Caco-2 (cell line): ENCODE results near the gene LDLRAD4. TPM values are rescaled to one million over a fixed set of nuclear protein-coding genes. Genes with fewer than 3 reads are reported as not detected.

Experiments
- BruUV-seq: library from RNA; stranded (reverse); fragments of 400-500 nt; replicated peaks from 2 replicates; lab custom pipeline; 2021; lab: Mats Ljungman, UMichigan
- CTCF ChIA-PET: fragments of 300-600 bp; sonication (Branson Sonifier 250); formaldehyde crosslinking; loops from one replicate; lab custom pipeline; 2022; ENCODE audit warnings: antibody characterized with exemption; lab: Charles Lee
- POLR2A ChIA-PET: fragments of 300-600 bp; sonication (Branson Sonifier 250); formaldehyde crosslinking; loops from one replicate; lab custom pipeline; 2022; ENCODE audit warnings: antibody characterized with exemption; lab: Charles Lee
- DNase-seq, 2 experiments: peaks; one replicate each; pipeline versions ENCODE4 v3.0.0 to v3.0.0-alpha.2; 2020 to 2022
- H3K27me3 ChIP-seq: replicated peaks from 2 replicates; pipeline ENCODE4 v1.6.0; 2011; ENCODE audit warnings: low read length; ENCODE audit not compliant: control insufficient read depth, insufficient read depth
- H3K36me3 ChIP-seq: 2 replicates; pipeline ENCODE4 v1.5.1; 2011; ENCODE audit warnings: low read length; ENCODE audit not compliant: control insufficient read depth, insufficient read depth
- H3K4me1 ChIP-seq: fragments of 250-450 bp; sonication (Bioruptor Pico); 2 replicates; pipeline ENCODE4 v1.5.1; 2020; ENCODE audit warnings: mild to moderate bottlenecking
- H3K4me3 ChIP-seq: 2 replicates; pipeline ENCODE4 v1.5.1; 2011; ENCODE audit warnings: low read depth, mild to moderate bottlenecking, control low read depth, low read length
- H3K9me3 ChIP-seq: fragments of 250-450 bp; sonication (Bioruptor Pico); 2 replicates; pipeline ENCODE4 v1.5.1; 2020; ENCODE audit warnings: mild to moderate bottlenecking, moderate library complexity
- H3K27ac Mint-ChIP-seq: one replicate; pipeline ENCODE4 v1.8.0; 2022; ENCODE audit warnings: mixed read lengths; ENCODE audit not compliant: unreplicated experiment
- H3K27me3 Mint-ChIP-seq: one replicate; pipeline ENCODE4 v1.8.0; 2022; ENCODE audit warnings: mixed read lengths; ENCODE audit not compliant: insufficient read depth, unreplicated experiment
- H3K36me3 Mint-ChIP-seq: one replicate; pipeline ENCODE4 v1.8.0; 2022; ENCODE audit warnings: mild to moderate bottlenecking, mixed read lengths; ENCODE audit not compliant: insufficient read depth, unreplicated experiment
- H3K4me1 Mint-ChIP-seq: one replicate; pipeline ENCODE4 v1.8.0; 2022; ENCODE audit warnings: low read depth, mixed read lengths; ENCODE audit not compliant: unreplicated experiment
- H3K4me3 Mint-ChIP-seq: one replicate; pipeline ENCODE4 v1.8.0; 2022; ENCODE audit warnings: mild to moderate bottlenecking, moderate library complexity, mixed read lengths; ENCODE audit not compliant: unreplicated experiment
- H3K9me3 Mint-ChIP-seq: one replicate; pipeline ENCODE4 v1.8.0; 2022; ENCODE audit warnings: mixed read lengths; ENCODE audit not compliant: unreplicated experiment
- intact Hi-C: fragments of 100-400 bp; cut with micrococcal nuclease; formaldehyde crosslinking; loops from one replicate; pipeline ENCODE4 v1.10.0; 2022; ENCODE audit not compliant: unreplicated experiment
- total RNA-seq: library from RNA; stranded (reverse); gene quantifications from 2 replicates; pipeline ENCODE4 v1.2.3, GENCODE V29; 2022
- TF ChIP-seq, protein P1 (sequence below), 2 experiments: fragments of 200-600 bp in 1 of 2; IDR thresholded peaks; 1 replicate in 1 of 2; 2 replicates in 1 of 2; pipeline versions ENCODE4 v1.5.1 to v1.8.0; 2011 to 2022; ENCODE audit warnings: antibody characterized with exemption in 1 of 2, control low read depth in 1 of 2, inconsistent platforms in 1 of 2, low read depth in 1 of 2, low read length in 1 of 2, mild to moderate bottlenecking in 1 of 2, moderate library complexity in 1 of 2; ENCODE audit not compliant: insufficient read depth in 1 of 2, severe bottlenecking in 1 of 2, unreplicated experiment in 1 of 2

The LDLRAD4 gene
- total RNA-seq, 1 experiment from 2014 or later = 1.2 TPM

DNA sequence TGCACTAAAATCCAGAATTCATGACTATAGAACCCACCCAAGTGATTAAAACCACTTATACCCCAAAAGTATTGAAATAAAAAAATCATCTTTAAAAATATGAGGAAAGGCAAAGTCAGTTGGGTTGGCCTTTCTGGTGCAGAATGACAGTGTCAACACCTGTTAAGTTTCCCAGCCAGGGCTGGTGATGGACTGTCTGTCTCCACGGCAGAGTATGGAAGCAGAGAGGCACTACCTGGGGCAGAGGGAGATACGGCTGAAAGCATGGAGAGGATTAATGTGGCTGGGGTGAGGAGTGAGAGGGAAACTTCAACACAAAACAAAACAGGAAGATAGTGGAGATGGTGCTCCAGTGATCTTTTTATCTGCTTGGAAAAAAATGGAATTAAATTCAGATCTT is 292.0 kb downstream of the LDLRAD4 start:
- intact Hi-C loops = no loop called here
- ChIA-PET POLR2A (no interaction called here), CTCF (no interaction called here)
- no peaks in the 10 kb centered on the region for H3K4me1 ChIP-seq
- H3K9me3 ChIP-seq = no peaks in the 10 kb centered on the region
- Mint-ChIP-seq H3K27ac (no peak overlapping the region), H3K4me1 (no peaks in the 10 kb centered on the region), H3K36me3 (no peaks in the 10 kb centered on the region), H3K9me3 (no peaks in the 10 kb centered on the region), H3K4me3 (no peak overlapping the region), H3K27me3 (peaks cover 10% of the 10 kb centered on the region)
- H3K36me3 ChIP-seq = no peaks in the 10 kb centered on the region
- H3K27me3 ChIP-seq = no peaks in the 10 kb centered on the region
- TF ChIP-seq, protein P1, sequence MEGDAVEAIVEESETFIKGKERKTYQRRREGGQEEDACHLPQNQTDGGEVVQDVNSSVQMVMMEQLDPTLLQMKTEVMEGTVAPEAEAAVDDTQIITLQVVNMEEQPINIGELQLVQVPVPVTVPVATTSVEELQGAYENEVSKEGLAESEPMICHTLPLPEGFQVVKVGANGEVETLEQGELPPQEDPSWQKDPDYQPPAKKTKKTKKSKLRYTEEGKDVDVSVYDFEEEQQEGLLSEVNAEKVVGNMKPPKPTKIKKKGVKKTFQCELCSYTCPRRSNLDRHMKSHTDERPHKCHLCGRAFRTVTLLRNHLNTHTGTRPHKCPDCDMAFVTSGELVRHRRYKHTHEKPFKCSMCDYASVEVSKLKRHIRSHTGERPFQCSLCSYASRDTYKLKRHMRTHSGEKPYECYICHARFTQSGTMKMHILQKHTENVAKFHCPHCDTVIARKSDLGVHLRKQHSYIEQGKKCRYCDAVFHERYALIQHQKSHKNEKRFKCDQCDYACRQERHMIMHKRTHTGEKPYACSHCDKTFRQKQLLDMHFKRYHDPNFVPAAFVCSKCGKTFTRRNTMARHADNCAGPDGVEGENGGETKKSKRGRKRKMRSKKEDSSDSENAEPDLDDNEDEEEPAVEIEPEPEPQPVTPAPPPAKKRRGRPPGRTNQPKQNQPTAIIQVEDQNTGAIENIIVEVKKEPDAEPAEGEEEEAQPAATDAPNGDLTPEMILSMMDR (IDR thresholded peaks at IDR 0.05; ENCODE audit: insufficient read depth in 1 of 2, low read depth in 1 of 2, low read length in 1 of 2, severe bottlenecking in 1 of 2, unreplicated experiment in 1 of 2) = no peak
- no TSS peak for BruUV-seq
- DNase-seq = no peak
- no peak overlapping the region for H3K4me3 ChIP-seq

DNA sequence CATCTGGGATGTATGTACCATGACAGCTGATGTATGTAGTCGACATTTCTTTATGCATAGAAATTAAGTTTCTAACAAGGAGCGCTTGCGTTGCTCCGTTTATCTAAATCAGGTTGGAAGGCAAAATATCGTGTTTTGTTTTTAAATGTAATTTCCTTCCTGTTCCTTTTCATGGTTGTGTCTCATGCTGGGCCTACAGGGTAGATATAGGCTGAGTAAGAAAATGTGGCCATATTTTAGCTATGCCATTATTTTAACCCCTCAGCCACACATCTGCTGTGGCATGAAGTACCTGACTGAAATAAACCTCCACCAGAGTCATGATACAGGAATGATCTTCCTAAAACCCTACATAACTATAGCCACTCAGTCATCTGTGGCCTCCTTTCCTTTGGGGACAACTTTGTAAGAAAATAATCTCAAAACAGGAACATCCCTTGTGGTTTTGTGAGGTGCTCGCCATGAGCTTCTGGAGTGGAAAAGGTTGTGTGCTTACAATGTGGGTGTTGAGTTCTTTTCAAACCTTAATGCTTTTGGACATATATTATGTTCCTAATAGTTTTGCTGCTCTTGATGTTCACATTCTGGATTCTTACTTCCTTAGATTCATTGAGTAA is 293.5 kb downstream of the LDLRAD4 start:
- H3K27ac Mint-ChIP-seq = no peak overlapping the region
- no peaks in the 10 kb centered on the region for H3K4me1 Mint-ChIP-seq
- POLR2A ChIA-PET = no interaction called here
- no TSS peak for BruUV-seq
- Histone ChIP-seq H3K36me3 (no peaks in the 10 kb centered on the region), H3K9me3 (no peaks in the 10 kb centered on the region), H3K27me3 (no peaks in the 10 kb centered on the region), H3K4me1 (no peaks in the 10 kb centered on the region), H3K4me3 (no peak overlapping the region)
- DNase-seq = no peak
- CTCF ChIA-PET = no interaction called here
- no peak overlapping the region for H3K4me3 Mint-ChIP-seq
- H3K9me3 Mint-ChIP-seq = no peaks in the 10 kb centered on the region
- H3K36me3 Mint-ChIP-seq = no peaks in the 10 kb centered on the region
- TF ChIP-seq, protein P1 (IDR thresholded peaks at IDR 0.05; ENCODE audit: insufficient read depth in 1 of 2, low read depth in 1 of 2, low read length in 1 of 2, severe bottlenecking in 1 of 2, unreplicated experiment in 1 of 2) = no peak
- H3K27me3 Mint-ChIP-seq = peaks cover 10% of the 10 kb centered on the region
- intact Hi-C loops = no loop called here

DNA sequence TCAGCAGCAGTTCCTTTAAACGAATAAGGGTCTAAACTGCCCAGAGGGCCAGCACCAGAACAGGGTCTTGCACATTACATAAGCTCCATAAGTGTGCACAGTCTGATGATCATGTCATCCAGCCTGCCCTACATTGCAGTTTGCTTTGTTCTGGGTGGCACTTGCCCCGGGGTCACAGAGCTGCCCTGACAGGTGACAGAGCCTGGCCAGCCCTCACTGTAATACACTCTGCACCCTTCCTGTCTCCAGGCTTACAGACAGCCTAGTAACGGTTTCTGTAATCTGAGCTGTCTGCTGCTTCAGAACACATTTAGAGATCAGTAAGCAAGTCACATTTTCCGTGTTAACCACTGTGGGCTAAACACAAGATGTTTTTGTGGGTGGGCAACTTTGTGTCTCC is 294.5 kb downstream of the LDLRAD4 start:
- Mint-ChIP-seq H3K36me3 (no peaks in the 10 kb centered on the region), H3K27me3 (peaks cover 12% of the 10 kb centered on the region), H3K27ac (no peak overlapping the region), H3K4me1 (no peaks in the 10 kb centered on the region), H3K4me3 (no peak overlapping the region), H3K9me3 (no peaks in the 10 kb centered on the region)
- Histone ChIP-seq H3K4me1 (no peaks in the 10 kb centered on the region), H3K27me3 (no peaks in the 10 kb centered on the region), H3K9me3 (no peaks in the 10 kb centered on the region), H3K4me3 (no peak overlapping the region), H3K36me3 (no peaks in the 10 kb centered on the region)
- no peak for DNase-seq
- BruUV-seq = no TSS peak
- ChIA-PET CTCF (interaction anchor here (1.0 kb wide), 1 partner anchor 297 kb away, joined by 3 read pairs; no protein-coding TSS in a partner anchor), POLR2A (no interaction called here)
- TF ChIP-seq, protein P1 (IDR thresholded peaks at IDR 0.05; ENCODE audit: insufficient read depth in 1 of 2, low read depth in 1 of 2, low read length in 1 of 2, severe bottlenecking in 1 of 2, unreplicated experiment in 1 of 2) = no peak
- intact Hi-C loops = no loop called here
